NCI-H510A treated with DMSO at 0.1 percent for 48 hours (cell line): ENCODE data around the gene MED12L.
A peak's percentile ranks its signal among the peaks of the same experiment; 100 is the strongest.

Experiments used
- DNase-seq: peaks from one replicate; lab custom pipeline; 2025; lab: John Stamatoyannopoulos, UW

MED12L gene

GRCh38 chr3:151293127-151293526, 207.7 kb downstream of the MED12L start:
- DNase-seq, result no peak

GRCh38 chr3:151296226-151296625, 210.8 kb downstream of the MED12L start:
- no peak for DNase-seq

GRCh38 chr3:151297429-151297828, 212.0 kb downstream of the MED12L start:
- no peak for DNase-seq

- DNase-seq, result no peak
Observed at GRCh38 chr3:151299006-151299405, 213.5 kb downstream of the MED12L start.

- no peak for DNase-seq
Observed at GRCh38 chr3:151300539-151300938, 215.1 kb downstream of the MED12L start.

GRCh38 chr3:151301787-151302186, 216.3 kb downstream of the MED12L start:
- no peak for DNase-seq

- DNase-seq, result no peak
Observed at GRCh38 chr3:151303751-151304150, 218.3 kb downstream of the MED12L start.

- peak; percentile 61 for DNase-seq
Observed at GRCh38 chr3:151305060-151305774, 219.8 kb downstream of the MED12L start.

- DNase-seq, result no peak
Observed at GRCh38 chr3:151305775-151306151, 220.3 kb downstream of the MED12L start.

GRCh38 chr3:151306168-151306810, 220.8 kb downstream of the MED12L start:
- DNase-seq, result no peak

GRCh38 chr3:151307131-151307530, 221.7 kb downstream of the MED12L start:
- DNase-seq, result no peak

GRCh38 chr3:151307583-151308488, 222.4 kb downstream of the MED12L start:
- no peak for DNase-seq

GRCh38 chr3:151309566-151309965, 224.1 kb downstream of the MED12L start:
- DNase-seq, result no peak

- DNase-seq, result no peak
Observed at GRCh38 chr3:151312972-151313371, 227.5 kb downstream of the MED12L start.

GRCh38 chr3:151314137-151314536, 228.7 kb downstream of the MED12L start:
- DNase-seq, result no peak

- no peak for DNase-seq
Observed at GRCh38 chr3:151314593-151314992, 229.1 kb downstream of the MED12L start.

GRCh38 chr3:151315136-151315535, 229.7 kb downstream of the MED12L start:
- no peak for DNase-seq

GRCh38 chr3:151315846-151316245, 230.4 kb downstream of the MED12L start:
- no peak for DNase-seq

- DNase-seq, result no peak
Observed at GRCh38 chr3:151316267-151316991, 231.0 kb downstream of the MED12L start, which contains the start of gene GPR87. Gene GPR87 (minus strand): TSS chr3:151316820. CDS start chr3:151300100, 16,720 bp downstream.

- DNase-seq, result no peak
Observed at GRCh38 chr3:151318313-151318712, 232.8 kb downstream of the MED12L start.

- DNase-seq, result no peak
Observed at GRCh38 chr3:151318991-151319390, 233.5 kb downstream of the MED12L start.

GRCh38 chr3:151319628-151320027, 234.2 kb downstream of the MED12L start:
- DNase-seq, result no peak
